GM18867 (cell line): ENCODE data around the gene UBXN1.
A peak's percentile ranks its signal among the peaks of the same experiment; 100 is the strongest.

ENCODE experiments used
- ATAC-seq: cut with Tn5 transposase; IDR thresholded peaks from one replicate; pipeline ENCODE4 v1.9.1; 2021; ENCODE audit warnings: mild to moderate bottlenecking, moderate library complexity; ENCODE audit not compliant: unreplicated experiment

The UBXN1 gene, protein sequence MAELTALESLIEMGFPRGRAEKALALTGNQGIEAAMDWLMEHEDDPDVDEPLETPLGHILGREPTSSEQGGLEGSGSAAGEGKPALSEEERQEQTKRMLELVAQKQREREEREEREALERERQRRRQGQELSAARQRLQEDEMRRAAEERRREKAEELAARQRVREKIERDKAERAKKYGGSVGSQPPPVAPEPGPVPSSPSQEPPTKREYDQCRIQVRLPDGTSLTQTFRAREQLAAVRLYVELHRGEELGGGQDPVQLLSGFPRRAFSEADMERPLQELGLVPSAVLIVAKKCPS

DNA sequence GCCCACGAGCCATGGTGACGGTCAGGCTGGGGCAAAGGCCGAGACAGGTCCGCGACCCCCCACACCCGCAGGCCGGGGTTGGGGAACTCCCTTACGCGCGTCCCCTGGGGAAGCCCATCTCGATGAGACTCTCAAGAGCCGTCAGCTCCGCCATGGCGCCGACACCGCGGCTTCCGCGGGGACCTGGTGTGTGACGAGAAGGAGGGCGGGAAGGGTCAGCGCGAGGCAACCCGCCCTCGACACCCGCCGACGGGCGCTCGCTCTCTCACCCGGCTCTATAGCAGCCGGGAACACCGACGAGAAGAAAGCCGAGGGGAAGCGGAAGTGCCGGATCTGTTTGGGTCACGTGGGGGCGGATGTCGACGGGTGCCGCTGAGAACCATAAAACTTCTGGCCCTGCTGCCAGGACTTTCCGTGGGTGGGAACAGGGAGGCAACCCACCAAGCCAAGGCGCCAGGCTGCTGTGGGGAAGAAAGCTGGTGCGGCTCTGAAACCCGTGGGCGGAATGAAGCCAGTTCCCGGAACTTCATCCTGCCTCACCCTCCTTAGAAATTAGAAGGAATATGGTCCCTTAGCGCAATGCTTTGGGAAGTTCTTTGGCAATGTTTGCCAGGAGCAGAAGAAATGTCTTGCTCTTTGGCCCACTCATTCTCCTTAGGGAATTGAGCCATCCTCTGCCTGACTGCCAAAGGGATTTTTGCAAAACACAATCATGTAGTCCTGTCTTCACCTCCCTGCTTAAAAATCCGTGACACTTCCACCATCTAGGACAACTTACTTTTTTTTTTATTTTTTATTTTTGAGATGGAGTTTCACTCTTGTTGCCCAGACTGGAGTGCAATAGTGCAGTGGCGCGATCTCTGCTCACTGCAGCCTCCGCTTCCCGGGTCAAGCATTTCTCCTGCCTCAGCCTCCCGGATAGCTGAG lies at the start of gene UBXN1:
TSS of gene UBXN1 (minus strand) at position 304 of the 927 bp plus-strand sequence. CDS start at position 154, 150 bp downstream.
- peak; percentile 65 for ATAC-seq

DNA sequence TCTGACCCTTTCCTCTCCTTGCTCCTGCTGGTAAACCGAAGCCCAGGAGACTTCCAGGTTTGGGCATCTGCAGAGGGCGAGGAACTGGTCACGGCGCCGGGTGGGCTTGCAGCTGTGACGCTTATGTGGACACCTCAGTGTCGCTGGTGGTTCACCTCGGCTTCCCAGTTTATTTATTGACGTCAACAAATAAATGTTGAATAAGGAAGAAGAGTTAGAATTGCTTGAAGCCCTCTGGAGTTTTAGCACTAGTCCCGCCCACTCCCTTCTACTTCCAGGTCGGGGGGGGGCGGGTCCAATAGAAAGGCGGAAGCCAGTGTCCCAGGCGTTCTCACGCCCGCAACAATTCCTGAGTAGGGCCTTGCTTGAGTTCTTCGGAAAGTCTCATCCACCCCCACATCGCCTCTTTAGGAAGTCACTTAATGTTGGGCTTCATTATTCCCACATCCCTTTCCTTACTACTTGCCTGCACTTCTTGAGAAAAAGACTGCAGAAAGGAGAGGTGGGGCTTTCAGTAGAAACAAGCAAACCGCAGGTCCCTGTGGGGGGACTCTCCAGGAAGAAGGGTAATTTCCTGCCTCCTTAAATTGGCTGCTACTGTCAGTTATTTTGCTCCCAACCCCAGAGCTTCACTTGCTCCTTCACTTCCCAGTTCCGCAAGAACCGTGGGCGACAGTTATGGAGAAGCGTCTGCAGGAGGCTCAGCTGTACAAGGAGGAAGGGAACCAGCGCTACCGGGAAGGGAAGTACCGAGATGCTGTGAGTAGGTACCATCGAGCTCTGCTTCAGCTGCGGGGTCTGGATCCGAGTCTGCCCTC lies 49.5 kb upstream of the UBXN1 start, which contains the start of gene TTC9C:
TSS of gene TTC9C (plus strand) at position 316 of the 818 bp plus-strand sequence. CDS start at position 679, 363 bp downstream.
- peak; percentile 14 for ATAC-seq

GRCh38 chr11:62727872-62728170 lies 48.9 kb upstream of the UBXN1 start:
- peak; percentile 54 for ATAC-seq

DNA sequence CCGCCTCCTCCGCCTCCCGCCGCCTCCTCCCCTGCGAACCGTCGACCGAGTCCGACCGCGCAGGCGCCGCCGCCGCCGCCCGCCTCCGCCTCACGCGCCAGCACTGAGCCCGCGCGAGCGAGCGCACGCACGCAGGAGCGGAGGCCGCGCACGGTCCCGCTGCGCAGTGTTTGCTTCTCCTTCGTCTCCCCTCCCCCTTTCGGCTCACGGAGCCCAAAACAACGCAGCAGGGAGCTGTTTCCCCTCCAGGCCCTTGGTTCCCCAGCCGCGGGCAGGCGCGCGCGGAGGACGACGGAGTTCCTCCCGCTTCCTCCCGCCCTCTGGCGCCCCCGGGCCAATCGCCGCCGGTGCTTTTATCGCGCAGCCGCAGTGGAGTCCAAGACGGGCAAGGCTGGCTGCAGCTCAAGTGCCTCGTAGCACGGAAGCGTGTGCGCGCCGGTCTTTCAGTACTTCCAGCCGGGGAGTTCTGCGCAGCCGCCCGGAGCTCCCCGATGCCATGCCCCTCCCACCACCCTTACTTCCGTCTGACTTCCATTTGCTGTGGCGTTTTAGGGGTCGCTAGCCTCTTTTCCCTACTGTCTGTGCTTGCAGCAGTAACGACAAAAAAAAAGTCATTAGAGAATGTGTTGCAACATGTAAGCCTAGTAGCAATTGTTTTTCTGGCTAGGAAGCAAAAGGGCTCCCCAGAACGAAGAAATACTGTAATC lies 48.4 kb upstream of the UBXN1 start, which contains the start of gene HNRNPUL2:
TSS of gene HNRNPUL2 (minus strand) at position 293 of the 707 bp plus-strand sequence. CDS start 301 bp downstream, outside the sequence.
- peak; percentile 69 for ATAC-seq

- ATAC-seq: no peak
These were observed 48.0 kb upstream of the UBXN1 start for GRCh38 chr11:62726915-62727164.

DNA sequence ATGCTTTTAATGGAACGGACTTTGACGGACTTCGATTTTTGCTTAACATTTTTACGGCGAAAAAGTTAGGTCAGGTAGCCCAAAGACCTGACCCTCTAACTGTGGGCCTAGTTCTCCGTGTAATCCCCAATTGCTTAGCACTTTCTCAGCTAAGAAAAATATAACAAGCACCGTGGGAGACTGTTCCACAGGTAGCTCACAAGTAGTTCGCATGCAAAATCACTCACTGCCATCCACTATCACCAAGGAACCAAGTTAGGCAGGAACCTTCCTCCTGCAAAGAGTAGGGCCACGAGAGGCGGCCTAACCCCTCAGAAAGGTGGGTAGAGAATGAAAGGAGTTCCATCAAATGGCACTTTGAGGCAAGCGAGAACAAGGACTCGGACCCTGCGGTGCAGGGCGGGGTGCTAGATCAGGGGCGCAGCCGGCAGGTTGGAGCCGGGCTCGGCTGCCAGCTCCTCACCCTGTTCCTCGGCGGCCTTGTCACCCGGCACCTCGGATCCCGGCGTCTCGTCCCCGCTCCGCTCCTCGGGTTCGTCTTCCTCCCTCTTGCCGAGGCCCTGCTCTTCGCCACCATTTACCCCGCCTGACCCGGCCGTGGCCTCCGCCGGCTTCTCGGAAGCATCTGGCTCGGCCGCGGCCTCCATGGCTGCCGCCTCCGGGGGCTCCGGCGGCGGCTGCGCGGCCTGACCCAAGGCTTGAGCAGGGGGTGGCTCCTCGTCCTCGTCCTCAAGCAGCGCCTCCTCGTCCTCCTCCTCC lies 47.5 kb upstream of the UBXN1 start:
- ATAC-seq: peak; percentile 5

DNA sequence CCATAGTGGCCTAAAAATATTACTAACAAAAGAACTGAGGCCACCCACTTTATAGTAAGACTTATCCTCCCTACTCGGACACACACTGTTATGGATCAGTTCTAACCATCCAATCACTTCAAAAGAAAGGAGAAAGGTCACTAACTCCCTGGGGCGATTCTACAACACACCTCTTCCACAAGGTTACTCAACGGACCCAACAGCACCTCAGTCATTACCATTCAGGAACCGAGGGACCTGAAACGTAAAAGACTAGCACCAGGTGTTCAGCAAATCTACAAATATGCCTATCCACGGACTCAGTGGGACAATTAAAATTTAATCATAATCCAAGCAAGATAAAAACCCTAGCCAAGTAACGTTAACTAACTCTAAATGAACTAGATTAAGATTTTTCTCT lies 46.8 kb upstream of the UBXN1 start:
- ATAC-seq: no peak

DNA sequence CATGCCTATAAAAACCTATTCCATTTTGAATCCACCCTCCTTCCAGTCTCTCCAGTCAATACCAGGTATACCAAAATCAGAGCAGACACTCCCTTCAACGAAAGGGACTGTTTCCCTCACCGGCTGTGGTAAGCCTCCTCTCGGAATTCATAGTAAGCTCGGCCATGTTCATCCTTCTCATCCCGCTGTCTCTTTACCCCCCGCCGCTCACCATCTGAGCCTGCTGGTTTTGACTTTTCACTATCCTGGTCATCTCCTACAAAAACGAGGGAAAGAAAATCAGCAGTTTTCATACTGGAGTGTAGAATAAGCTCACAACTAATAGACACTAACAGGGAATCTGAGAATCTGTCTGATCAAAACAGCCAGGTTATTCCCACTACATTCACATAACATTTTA lies 45.3 kb upstream of the UBXN1 start:
- ATAC-seq: no peak

- no peak for ATAC-seq
These were observed 43.1 kb upstream of the UBXN1 start for GRCh38 chr11:62721994-62722393.

DNA sequence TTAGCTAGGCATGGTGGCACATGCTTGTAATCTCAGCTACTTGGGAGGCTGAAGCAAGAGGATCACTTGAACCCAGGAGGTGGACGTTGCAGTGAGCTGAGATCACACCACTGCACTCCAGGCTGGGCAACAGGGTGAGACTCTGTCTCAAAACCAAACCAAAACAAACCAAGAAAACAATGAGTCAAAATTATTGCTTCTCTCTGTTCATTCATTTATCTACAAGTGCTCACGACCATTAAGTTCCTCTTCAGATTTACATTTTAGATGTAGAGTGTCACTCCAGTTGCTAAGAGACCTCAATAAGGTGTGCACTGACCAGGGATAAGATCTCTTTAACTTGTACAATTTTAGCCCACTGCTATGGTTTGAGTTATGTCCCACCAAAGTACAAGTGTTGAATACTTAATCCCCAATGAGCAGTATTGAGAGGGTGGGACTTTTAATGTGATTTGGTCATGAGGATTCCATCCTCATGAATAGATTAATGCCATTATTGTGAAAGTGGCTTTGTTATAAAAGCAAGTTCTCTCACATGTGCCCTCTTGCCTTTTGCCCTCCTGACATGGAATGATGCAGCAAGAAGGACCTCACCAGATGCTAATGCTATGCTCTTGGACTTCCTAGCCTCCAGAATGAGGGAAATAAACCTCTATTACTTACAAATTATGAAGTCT lies 40.6 kb upstream of the UBXN1 start:
- no peak for ATAC-seq

GRCh38 chr11:62716816-62717215 lies 37.9 kb upstream of the UBXN1 start:
- ATAC-seq: no peak

DNA sequence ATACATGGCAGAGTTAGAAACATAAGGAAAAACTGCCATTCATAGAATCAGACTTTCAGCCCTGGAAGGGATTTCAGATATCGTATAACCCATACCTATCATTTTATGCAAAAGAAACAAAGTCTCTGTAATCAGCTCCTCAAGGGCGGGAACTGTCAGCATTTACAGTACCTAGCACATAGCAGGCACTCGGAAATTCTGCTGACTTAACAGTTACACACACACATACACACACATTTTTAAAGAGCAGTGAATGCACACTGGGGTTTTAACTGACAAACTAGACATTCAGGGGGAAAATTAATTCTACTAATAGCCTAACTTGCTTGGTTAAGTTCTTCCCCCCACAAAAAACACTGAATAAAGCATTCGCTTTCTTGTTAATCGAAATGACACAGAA lies 37.3 kb upstream of the UBXN1 start:
- no peak for ATAC-seq

DNA sequence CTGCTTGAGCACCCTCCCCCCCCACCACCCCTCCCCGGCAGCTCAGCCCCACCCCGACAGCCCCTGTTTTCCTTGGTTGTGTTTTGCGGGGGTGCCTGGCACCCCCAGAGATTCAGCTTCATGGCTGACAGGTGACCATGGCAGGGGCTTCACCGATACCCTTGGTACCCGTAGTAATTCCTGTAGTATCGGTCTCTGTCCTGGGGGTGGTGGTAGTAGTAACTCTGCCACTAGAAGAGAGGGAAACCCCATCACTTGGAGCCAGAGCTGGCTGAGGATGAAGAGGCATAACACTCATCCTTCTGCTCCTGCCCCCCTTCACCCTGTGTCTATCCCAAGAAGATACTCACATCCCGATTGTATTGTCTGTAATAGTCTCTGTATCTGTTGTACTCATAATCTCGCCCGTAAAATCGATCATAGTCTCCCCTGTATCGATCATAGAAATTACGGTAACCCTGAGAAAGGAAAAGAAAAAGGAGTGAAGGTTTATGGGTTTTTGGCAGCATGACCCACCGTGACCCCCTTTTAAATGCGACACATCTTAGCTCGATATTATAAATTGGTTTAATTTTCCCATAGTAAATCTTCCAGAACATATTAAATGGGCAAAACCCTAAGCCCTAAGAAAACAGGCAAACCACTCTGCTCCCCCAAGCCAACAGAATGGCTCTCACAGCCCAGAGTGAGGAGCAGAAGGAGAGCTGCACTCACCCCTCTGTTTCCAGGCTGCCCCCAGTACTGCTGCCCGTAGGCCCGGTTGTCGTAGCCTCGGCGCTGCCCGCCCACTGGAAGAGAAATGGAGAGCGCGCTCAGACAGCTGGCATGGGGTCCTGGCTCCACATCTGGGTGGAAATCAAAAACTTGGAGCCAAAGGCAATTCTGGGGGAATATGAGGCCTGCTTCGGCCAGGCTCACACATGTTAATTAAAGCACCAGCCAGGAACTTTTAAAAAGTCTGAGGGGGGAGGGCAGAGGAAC lies 36.6 kb upstream of the UBXN1 start:
- no peak for ATAC-seq

DNA sequence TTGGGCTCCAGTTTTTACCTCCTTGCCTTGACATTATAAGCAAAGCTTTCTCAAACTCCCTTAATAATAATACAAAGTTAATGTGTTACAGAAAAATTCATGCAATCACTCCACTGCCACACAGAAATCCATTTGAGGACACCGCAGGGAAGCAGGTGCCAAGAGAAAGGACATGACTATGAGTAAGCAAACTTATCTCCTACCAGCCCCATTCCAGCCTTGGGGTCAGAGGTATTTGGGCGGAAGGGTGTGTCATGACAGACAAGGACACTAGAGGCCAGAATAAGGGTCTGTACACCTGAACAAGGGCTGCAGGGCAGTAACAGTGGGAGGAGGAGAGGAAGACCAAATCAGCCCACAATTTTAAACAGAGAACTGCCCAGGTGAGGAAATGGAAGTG lies 34.5 kb upstream of the UBXN1 start:
- no peak for ATAC-seq

- ATAC-seq: no peak
These were observed 34.0 kb upstream of the UBXN1 start for GRCh38 chr11:62712861-62713260.

GRCh38 chr11:62712276-62712812 lies 33.5 kb upstream of the UBXN1 start:
- no peak for ATAC-seq

DNA sequence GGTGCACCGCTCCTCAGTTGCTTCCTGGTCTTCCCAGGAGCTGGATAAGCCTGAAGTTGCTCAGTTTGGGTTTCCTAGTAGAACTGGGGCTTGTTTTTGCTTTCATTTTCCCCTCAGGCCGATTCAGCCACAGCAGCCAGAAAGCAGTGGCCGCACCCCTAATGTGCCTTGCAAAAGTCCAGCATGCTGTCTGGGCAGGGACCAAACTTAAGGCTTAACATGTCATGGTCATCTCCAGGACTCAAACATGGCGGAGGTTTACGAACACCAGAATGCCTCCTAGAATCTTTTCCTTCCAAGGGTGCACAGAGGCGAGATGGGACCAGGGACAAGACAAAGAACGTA lies 31.1 kb upstream of the UBXN1 start:
- ATAC-seq: no peak
